Keratinocyte (primary cell): ENCODE measurements around the gene METTL25B. TPM values are rescaled to one million over a fixed set of nuclear protein-coding genes. Genes with fewer than 3 reads are reported as not detected.

Experiments
- DNase-seq: peaks from one replicate; pipeline ENCODE4 v3.0.0-alpha.2; 2011; ENCODE audit warnings: low read depth, missing footprints, low spot score
- FAIRE-seq: peaks from 2 replicates; lab custom pipeline; 2011; peaks lifted over from hg19 to GRCh38; lab: Jason Lieb, UNC
- H2AFZ ChIP-seq: 2 replicates; pipeline ENCODE4 v1.6.0; 2012; ENCODE audit warnings: low read length, control low read depth, inconsistent platforms; ENCODE audit not compliant: control insufficient read depth
- H3K27ac ChIP-seq: 2 replicates; pipeline ENCODE4 v1.5.1; 2011; ENCODE audit warnings: low read length; ENCODE audit not compliant: control insufficient read depth, insufficient read depth
- H3K27me3 ChIP-seq: 3 replicates; pipeline ENCODE4 v1.6.0; 2011; ENCODE audit warnings: low read length; ENCODE audit not compliant: control insufficient read depth, insufficient read depth; ENCODE audit errors: extremely low read depth
- H3K36me3 ChIP-seq, 2 experiments: 2 replicates in 1 of 2; 3 replicates in 1 of 2; pipeline ENCODE4 v1.5.1; 2011; ENCODE audit warnings: low read length in 2 of 2, mild to moderate bottlenecking in 1 of 2; ENCODE audit not compliant: control insufficient read depth in 2 of 2, insufficient read depth in 2 of 2; ENCODE audit errors: extremely low read depth in 1 of 2
- H3K4me1 ChIP-seq: 3 replicates; pipeline ENCODE4 v1.5.1; 2011; ENCODE audit warnings: low read length; ENCODE audit not compliant: control insufficient read depth, insufficient read depth; ENCODE audit errors: extremely low read depth
- H3K4me2 ChIP-seq: 3 replicates; pipeline ENCODE4 v1.6.0; 2011; ENCODE audit warnings: low read depth, low read length; ENCODE audit not compliant: control insufficient read depth, insufficient read depth; ENCODE audit errors: extremely low read depth
- H3K4me3 ChIP-seq, 3 experiments: fragments of 200-600 bp in 1 of 3; sonication (generic) in 1 of 3; 2 replicates in 2 of 3; 3 replicates in 1 of 3; pipeline ENCODE4 v1.5.1; 2011 to 2016; ENCODE audit warnings: low read length in 3 of 3, mild to moderate bottlenecking in 3 of 3, control low read depth in 2 of 3, inconsistent platforms in 1 of 3, low read depth in 1 of 3, mixed read lengths in 1 of 3, mixed run types in 1 of 3, moderate library complexity in 1 of 3; ENCODE audit not compliant: control insufficient read depth in 2 of 3, insufficient read depth in 2 of 3; ENCODE audit errors: extremely low read depth in 1 of 3
- H3K79me2 ChIP-seq: 2 replicates; pipeline ENCODE4 v1.6.0; 2012; ENCODE audit warnings: low read length; ENCODE audit not compliant: control insufficient read depth, insufficient read depth
- H3K9ac ChIP-seq: 3 replicates; pipeline ENCODE4 v1.6.0; 2011; ENCODE audit warnings: low read length; ENCODE audit not compliant: control insufficient read depth, insufficient read depth; ENCODE audit errors: extremely low read depth
- H3K9me1 ChIP-seq: 3 replicates; pipeline ENCODE4 v1.6.0; 2011; ENCODE audit warnings: low read length; ENCODE audit not compliant: control insufficient read depth, insufficient read depth; ENCODE audit errors: extremely low read depth
- H3K9me3 ChIP-seq: 2 replicates; pipeline ENCODE4 v1.5.1; 2012; ENCODE audit warnings: low read depth, low read length; ENCODE audit not compliant: control insufficient read depth
- H4K20me1 ChIP-seq: 3 replicates; pipeline ENCODE4 v1.6.0; 2011; ENCODE audit warnings: low read length; ENCODE audit not compliant: control insufficient read depth, insufficient read depth; ENCODE audit errors: extremely low read depth
- EZH2 ChIP-seq: IDR thresholded peaks from one replicate; pipeline ENCODE4 v1.6.1; 2012; ENCODE audit warnings: inconsistent platforms, mild to moderate bottlenecking, low read length, moderate library complexity
- dilution Hi-C: fragments of 300-500 bp; cut with MboI; formaldehyde crosslinking; loops from one replicate; pipeline ENCODE4 v1.7.0; 2020; ENCODE audit warnings: low sequenced_read_pairs; ENCODE audit not compliant: extremely low pct_ligation_motif_present
- polyA plus RNA-seq, 5 experiments: library from polyadenylated mRNA; depleted of rRNA in 3 of 5; stranded (reverse) in 3 of 5; stranded (forward) in 1 of 5; unstranded in 1 of 5; fragments of >200 nt; gene quantifications; 1 replicate in 1 of 5; 2 replicates in 3 of 5; 3 replicates in 1 of 5; pipeline versions ENCODE4 v1.2.1 to v1.2.3, GENCODE V29; 2011 to 2012; ENCODE audit warnings: missing spikeins in 2 of 5, low read depth in 1 of 5, low replicate concordance in 1 of 5
- TF ChIP-seq, protein P1 (sequence below), 3 experiments: IDR thresholded peaks in 1 of 3; conservative IDR thresholded peaks in 1 of 3; optimal IDR thresholded peaks in 1 of 3; 2 replicates in 2 of 3; 3 replicates in 1 of 3; pipeline versions ENCODE3 to v1.5.1; 2011; ENCODE audit warnings: low read length in 3 of 3, mild to moderate bottlenecking in 3 of 3, moderate library complexity in 2 of 3, control low read depth in 1 of 3, inconsistent platforms in 1 of 3; ENCODE audit not compliant: insufficient read depth in 2 of 3; ENCODE audit errors: extremely low read depth in 1 of 3

Gene METTL25B
- polyA plus RNA-seq, 1 donor (not counting 4 experiments of a cell fraction or from before 2014, with no cell fraction given) = 6.0 TPM

GRCh38 chr1:156717351-156717750, 10.9 kb upstream of the METTL25B start:
- FAIRE-seq (no peak), DNase-seq (no peak)
- Histone ChIP-seq H3K9ac (no peak overlapping the region), H3K27ac (no peak overlapping the region), H3K36me3 (peaks cover 8 to 17% of the 10 kb centered on the region in 2 experiments), H3K4me1 (peaks cover 3% of the 10 kb centered on the region), H3K9me3 (no peaks in the 10 kb centered on the region), H4K20me1 (no peaks in the 10 kb centered on the region), H3K9me1 (no peaks in the 10 kb centered on the region), H2AFZ (no peak overlapping the region), H3K27me3 (no peaks in the 10 kb centered on the region), H3K4me2 (no peak overlapping the region), H3K79me2 (peaks cover 5% of the 10 kb centered on the region), H3K4me3 (no peak overlapping the region)
- no peak for TF ChIP-seq EZH2
- TF ChIP-seq, protein P1, sequence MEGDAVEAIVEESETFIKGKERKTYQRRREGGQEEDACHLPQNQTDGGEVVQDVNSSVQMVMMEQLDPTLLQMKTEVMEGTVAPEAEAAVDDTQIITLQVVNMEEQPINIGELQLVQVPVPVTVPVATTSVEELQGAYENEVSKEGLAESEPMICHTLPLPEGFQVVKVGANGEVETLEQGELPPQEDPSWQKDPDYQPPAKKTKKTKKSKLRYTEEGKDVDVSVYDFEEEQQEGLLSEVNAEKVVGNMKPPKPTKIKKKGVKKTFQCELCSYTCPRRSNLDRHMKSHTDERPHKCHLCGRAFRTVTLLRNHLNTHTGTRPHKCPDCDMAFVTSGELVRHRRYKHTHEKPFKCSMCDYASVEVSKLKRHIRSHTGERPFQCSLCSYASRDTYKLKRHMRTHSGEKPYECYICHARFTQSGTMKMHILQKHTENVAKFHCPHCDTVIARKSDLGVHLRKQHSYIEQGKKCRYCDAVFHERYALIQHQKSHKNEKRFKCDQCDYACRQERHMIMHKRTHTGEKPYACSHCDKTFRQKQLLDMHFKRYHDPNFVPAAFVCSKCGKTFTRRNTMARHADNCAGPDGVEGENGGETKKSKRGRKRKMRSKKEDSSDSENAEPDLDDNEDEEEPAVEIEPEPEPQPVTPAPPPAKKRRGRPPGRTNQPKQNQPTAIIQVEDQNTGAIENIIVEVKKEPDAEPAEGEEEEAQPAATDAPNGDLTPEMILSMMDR (optimal IDR thresholded peaks at IDR 0.05 in 1 of 3, IDR thresholded peaks at IDR 0.05 in 1 of 3, conservative IDR thresholded peaks at IDR 0.05 in 1 of 3; ENCODE audit: extremely low read depth in 1 of 3, insufficient read depth in 2 of 3, low read length in 3 of 3) = no peak
- dilution Hi-C loops = no loop called here

GRCh38 chr1:156721131-156721530, 7.1 kb upstream of the METTL25B start:
- Histone ChIP-seq H3K4me3 (no peak overlapping the region), H3K9me1 (no peaks in the 10 kb centered on the region), H2AFZ (no peak overlapping the region), H3K27ac (no peak overlapping the region), H3K9ac (no peak overlapping the region), H3K27me3 (no peaks in the 10 kb centered on the region), H3K79me2 (peaks cover 40% of the 10 kb centered on the region), H3K9me3 (no peaks in the 10 kb centered on the region), H3K4me1 (peaks cover 19% of the 10 kb centered on the region), H3K4me2 (no peak overlapping the region), H3K36me3 (peaks cover 27 to 35% of the 10 kb centered on the region in 2 experiments), H4K20me1 (peaks cover 11% of the 10 kb centered on the region)
- dilution Hi-C loops = no loop called here
- no peak for DNase-seq
- TF ChIP-seq, protein P1 (optimal IDR thresholded peaks at IDR 0.05 in 1 of 3, IDR thresholded peaks at IDR 0.05 in 1 of 3, conservative IDR thresholded peaks at IDR 0.05 in 1 of 3; ENCODE audit: extremely low read depth in 1 of 3, insufficient read depth in 2 of 3, low read length in 3 of 3) = no peak
- TF ChIP-seq EZH2 = no peak
- no peak for FAIRE-seq
